HuH-7.5 (cell line): ENCODE results near the gene PPM1E.
"Not testable (repeated sequence)": the region's sequence is repeated elsewhere in the genome, so short reads cannot be mapped to it uniquely, and the experiment has no call there.

Experiments
- DNase-seq: peaks from one replicate; pipeline ENCODE4 v3.0.0; 2011; ENCODE audit warnings: low spot score

The PPM1E gene

DNA sequence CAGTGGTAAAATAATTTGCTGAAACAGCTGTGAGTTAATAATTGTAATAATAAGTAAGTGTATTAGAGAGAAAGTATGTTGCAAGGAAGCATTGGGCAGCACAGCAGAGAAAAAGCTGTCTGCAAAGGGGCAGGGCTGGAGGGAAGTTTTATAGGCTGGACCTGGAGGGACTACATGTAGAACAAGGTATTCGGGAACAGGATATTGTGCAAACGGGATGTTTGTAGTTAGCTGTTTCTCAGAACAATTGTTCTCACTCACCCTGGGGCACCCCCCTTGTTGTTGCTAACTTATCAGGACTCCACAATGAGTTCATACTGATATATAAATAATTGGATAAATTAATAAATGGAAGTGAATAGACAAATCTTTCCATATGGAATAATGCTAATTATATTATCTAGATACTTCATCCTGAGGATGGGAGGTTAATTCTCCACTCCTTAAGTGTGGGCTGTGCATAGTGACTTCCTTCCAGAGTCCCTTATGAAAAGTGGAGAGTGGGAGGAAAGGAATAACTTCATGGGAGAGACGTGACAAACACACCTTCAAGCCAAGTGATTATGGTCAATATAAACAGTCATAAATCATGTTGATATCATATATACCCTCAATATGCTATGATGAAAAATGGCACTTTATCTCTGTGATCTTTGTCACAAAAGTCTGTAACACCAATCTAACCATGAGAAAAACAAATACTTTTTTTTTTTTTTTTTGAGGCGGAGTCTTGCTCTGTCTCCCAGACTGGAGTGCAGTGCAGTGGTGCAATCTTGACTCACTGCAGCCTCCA is 85.4 kb downstream of the PPM1E start:
- no peak for DNase-seq

DNA sequence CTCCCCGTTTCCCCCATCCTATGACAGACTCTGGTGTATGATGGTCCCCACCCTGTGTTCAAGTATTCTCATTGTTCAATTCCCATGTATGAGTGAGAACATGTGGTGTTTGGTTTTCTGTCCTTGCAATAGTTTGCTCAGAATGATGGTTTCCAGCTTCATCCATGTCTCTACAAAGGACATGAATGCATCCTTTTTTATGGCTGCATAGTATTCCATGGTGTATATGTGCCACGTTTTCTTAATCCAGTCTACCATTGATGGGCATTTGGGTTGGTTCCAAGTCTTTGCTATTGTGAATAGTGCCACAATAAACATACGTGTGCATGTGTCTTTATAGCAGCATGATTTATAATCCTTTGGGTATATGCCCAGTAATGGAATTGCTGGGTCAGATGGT is 90.8 kb downstream of the PPM1E start:
- DNase-seq = not testable (repeated sequence)

DNA sequence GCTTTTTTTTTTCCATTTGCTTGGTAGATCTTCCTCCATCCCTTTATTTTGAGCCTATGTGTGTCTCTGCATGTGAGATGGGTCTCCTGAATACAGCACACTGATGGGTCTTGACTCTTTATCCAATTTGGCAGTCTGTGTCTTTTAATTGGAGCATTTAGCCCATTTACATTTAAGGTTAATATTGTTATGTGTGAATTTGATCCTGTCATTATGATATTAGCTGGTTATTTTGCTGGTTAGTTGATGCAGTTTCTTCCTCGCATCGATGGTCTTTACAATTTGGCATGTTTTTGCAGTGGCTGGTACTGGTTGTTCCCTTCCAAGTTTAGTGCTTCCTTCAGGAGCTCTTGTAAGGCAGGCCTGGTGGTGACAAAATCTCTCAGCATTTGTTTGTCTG is 94.5 kb downstream of the PPM1E start:
- DNase-seq = not testable (repeated sequence)

DNA sequence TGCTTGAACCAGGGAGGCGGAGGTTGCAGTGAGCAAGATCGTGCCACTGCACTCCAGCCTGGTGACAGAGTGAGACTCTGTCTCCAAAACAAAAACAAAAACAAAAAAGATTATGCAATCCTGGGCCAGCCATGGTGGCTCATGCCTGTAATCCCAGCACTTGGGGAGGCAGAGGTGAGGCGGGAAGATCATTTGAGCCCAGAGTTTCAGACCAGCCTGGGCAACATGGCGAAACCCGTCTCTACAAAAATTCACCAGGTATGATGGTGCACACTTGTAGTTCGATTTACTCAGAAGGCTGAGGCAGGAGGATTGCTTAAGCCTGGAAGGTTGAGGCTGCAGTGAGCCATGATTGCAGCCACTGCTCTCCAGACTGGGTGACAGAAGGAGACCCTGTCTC is 109.6 kb downstream of the PPM1E start:
- no peak for DNase-seq

DNA sequence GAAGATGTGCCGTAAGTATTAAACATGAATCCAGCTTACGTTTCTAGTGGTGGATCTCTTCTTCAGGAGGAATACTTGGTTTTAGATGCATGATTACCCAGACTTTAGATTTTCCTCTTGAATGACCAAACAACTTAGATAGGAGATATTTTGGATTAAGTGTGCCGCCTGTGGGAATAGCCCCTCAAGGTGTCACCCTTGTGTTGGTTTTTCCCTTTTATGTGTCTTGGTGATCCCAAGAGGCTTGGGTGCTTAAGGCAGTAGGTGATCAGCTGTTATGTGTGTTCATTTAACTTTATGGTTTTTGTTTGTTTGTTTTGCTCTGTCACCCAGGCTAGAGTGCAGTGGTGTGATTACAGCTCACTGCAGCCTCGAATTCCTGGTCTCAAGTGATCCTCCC is 115.1 kb downstream of the PPM1E start:
- peak; percentile 36 for DNase-seq

DNA sequence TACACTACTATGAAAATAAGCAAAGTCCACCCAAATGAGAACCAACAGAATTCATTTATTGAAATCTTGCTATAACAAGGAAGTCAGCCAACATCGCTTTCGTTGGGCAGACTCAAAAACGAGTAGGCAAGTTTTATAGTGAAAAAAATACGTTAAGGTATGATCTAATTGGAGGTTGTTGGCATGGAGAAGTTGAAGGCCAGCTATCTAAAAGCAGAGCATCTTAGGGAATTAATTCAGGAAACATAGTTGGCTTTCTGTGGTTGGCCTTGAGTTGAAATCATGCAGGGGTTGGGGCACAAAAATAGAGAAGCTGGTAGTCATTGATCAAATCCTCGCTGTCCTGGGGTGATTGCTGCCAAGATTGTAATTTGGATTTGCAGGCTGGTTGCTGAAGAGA is 118.3 kb downstream of the PPM1E start:
- no peak for DNase-seq

DNA sequence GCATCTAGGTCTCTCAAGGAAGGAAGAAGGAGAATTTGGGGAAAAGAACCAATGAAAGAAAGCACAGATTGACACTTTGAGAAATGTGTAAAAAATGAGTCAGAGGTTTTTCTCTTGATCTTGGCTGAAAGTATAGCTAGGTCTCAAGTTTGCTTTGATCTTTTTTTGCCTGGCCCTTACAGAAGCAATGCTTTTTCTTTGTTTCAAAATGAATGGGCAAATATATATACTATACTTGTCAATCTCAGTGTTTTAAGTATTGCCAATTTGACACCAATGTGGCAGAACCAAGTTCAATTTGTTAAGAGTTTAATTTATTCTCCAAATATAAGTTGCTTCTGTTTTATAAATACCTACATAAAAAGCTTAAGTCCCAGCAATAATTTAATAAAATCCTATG is 119.6 kb downstream of the PPM1E start:
- DNase-seq = no peak

DNA sequence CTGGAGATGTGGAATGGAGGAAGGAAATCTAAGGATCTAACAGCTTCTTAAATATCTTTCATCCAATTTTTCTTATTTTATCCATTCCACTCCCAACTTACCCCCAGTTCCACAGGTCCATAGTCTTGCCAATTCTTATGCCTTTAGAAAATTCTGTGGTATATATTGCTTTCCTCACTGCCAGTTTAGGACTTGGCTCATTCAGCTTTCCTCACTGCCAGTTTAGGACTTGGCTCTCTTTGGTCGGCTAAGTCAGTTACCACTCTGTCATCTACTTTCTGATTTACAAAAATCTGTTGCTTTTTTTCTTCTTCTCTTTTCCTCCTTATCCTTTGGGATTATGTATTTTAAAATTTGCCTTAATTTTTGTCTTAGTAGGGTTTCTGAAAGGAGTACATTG is 128.5 kb downstream of the PPM1E start:
- no peak for DNase-seq

DNA sequence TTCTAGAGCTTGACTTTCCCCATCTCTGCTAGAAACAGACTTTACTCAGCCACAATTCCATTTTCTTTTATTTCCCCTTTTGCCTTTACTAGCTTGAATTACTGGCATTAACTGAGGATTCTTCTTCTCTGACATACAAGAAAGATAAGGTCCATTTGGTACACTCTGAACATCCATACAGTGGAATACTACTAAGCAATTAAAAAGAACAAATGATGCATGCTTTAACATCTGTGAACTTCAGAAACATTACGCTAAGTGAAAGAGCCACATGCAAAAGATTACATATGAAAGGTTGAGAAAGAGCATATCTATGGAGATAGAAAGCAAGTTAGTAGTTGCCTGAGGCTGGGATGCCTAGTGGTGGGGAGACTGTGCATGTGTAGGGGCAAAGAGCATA is 130.9 kb downstream of the PPM1E start:
- DNase-seq = no peak

DNA sequence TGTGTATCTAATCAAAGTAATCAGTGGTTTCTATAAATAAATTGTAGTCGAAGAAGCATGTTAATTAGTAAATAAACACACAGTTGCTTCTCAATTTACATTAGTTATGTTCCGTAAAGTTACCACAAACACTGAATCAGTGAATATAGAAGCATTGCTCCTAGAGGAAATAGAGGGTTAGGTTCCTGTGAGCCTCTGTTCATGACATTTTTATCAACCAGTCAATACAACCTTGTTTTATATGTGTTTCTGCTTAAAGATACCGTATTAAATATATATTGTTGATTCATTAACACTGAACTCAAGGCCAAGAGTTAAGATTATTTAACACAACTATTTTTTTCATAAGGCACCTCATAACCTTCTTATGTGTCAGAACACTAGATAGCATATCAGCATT is 134.3 kb downstream of the PPM1E start:
- DNase-seq = no peak

DNA sequence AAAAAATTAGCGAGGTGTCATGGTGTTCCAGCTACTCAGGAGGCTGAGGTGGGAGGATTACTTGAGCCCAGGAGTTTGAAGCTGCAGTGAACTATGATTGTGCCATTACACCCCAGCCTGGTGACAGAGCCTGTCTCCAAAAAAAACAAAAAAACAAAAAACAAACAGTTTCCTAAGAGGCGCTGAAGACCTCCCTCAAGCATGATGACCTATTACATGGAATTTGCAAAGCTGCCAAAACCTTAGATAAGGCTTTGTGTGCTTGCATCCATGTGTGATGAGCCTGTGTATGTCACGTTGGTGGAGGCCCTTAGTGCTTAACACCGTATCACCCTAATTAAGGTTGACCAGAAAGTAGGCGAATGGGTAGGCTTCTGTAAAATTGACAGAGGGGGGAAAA is 143.5 kb downstream of the PPM1E start:
- no peak for DNase-seq

DNA sequence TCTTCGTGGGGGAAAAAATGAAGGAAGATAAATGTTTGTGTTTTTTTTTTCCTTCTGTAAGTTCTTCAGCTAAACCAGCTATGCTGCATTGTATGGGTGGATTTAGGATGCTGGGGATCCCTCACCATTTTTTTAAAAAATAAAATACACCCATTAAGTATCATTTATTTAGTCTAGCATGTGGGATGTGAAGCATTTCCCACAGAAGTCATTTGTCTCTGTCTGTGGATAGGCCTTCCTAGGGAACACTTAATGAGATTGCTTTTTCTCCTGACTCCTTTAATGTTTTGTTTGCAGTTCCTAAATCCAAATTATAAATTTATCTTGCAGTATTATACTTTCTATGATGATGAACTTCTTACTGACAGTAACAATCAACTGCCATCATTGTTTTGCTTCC is 146.7 kb downstream of the PPM1E start:
- no peak for DNase-seq

DNA sequence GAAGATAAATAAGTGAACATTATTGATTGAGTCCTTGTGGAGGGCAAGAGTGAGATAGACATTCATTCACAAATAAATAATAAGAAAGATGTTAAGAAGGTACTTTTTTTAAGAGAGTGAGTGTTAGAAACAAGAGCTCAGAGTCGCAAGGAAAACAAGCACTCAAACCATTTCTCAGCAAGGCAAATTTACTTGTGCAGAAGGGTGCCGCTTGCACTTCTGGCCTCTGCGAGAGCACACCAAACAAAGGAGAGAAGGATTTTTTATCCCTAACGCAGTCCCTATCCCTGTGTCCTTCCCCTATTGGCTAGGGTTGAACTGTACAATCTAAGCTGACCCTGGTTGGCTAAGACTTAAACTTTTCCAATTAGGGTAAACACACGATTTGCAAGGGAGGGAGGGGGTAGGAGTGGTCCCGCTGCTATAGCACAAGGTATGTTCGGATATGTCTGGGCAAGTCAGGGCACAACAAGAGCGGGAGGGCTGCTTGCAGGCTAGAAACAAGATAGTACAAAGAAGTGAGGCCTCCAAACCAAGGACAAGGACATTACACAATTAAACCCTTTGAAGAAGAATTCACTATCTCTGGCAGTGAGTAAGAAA is 156.2 kb downstream of the PPM1E start:
- no peak for DNase-seq

DNA sequence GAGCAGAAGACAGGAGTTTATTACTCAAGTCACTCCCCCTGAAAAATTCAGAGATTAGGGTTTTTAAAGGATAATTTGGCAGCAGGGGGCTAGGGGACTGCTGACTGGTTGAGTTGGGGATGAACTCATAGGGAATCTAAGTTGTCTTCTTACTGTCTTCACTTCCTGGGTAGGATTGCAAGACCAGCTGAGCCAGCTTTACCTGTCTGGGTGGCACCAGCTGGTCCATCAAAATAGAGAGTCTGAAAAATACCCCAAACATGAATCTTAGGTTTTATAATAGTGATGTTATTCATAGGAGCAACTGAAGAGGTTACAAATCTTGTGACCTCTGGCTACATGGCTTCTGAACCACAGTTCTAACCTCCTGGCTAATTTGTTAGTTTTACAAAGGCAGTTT is 157.9 kb downstream of the PPM1E start:
- DNase-seq = no peak

DNA sequence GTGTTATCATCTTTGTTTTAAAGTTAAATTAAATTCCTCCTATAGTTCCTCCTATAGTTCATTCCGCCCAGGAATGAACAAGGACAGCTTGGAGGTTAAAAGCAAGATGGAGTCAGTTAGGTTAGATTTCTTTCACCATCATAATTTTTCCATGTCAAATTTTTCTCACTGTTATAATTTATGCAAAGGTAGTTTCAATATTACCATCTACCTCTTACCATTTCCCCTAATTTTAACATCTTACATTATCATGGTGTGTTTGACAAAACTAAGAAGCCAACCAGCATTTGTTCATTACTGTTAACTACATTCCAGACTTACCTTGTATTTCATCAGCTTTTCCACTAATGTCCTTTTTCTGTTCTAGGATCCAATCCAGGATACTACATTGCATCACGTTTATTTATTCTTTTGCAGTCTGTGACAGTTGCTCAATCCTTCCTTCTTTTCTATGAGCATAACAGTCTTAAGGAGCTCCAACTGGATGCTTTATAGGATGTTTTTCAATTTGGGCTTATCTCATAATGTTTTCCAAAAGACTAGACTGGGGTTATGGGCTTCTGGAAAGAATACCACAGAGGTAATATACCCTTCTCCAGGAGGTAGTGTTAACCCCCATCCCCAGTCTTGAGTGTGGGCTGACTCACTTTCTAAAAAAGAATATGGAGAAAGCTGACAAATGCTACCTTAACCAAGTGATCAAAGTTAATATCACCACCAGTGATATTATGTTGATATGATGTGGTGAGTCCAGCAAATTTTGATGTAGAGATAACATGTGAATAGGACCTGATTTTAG is 158.5 kb downstream of the PPM1E start:
- no peak for DNase-seq

DNA sequence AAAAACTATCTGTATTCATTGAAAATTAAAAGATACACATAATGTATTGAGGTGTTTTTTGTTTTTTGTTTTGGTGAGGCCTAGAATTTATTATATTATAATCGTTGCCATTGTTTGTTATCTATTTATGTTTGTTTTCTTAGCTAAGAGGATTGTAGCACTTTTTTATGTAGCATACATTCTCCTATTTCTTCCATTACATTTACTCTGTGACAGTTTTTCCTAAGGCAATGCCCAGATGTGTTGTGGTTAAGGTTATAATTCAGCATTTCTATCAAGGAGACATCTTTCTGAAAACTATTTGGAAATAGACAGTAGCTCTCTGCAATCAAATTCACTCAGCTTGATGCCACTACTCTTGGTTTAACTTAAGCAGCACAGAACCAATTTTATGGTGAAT is 161.6 kb downstream of the PPM1E start:
- no peak for DNase-seq

DNA sequence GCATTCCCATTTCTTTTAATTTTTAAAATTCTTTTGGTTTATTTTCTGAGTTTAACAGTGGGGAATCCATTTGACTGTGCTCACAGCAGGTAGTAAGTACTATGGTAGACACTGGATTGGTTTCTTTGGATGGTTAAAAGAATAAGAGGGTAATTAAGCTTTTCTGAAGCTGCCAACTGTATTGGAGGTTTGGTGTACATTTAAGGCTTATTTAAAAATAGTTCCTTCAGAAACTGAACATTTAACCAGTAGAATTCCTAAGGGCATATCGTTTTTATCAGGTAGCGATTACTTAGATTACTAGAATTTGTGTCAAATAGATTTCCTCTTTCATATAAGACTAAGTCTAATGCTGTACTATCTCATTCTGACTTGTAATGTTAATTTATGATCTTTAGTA is 162.4 kb downstream of the PPM1E start:
- DNase-seq = no peak

DNA sequence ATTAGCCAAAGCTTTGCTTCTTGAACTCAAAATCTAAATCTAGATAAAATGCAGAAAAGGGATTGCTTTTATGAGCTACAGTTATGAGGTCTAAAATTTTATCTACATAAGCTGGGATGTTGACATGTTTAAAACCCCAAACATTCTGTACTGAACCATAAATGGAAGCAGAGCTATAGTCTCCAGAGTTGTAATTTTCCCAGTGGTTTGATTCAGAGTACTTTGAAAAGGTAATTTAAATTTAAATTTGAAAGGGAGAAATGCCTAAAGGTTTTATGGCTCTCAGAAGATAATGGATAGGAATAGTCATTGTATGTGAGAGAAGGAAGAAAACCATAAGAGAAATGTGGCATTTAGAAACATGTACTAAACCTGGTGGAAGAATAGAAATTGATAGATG is 163.2 kb downstream of the PPM1E start:
- no peak for DNase-seq

DNA sequence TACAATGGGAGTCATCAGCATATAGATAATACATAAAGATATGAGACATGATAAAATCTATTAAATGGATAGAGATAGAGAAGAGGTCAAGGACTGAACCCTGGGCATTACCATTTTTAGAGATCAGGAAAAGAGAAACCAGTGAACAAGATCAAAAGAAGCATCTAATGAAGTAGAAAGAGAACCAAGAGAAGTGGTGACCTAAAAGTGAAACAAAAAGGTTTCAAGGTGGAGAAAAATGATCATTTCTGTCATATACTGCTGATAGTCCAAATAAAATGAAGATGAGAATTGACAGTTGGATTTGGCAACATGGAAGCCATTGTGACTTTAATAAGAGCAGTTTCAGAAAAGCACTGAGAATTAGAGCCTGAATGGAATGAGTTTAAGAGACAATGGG is 165.1 kb downstream of the PPM1E start:
- no peak for DNase-seq

DNA sequence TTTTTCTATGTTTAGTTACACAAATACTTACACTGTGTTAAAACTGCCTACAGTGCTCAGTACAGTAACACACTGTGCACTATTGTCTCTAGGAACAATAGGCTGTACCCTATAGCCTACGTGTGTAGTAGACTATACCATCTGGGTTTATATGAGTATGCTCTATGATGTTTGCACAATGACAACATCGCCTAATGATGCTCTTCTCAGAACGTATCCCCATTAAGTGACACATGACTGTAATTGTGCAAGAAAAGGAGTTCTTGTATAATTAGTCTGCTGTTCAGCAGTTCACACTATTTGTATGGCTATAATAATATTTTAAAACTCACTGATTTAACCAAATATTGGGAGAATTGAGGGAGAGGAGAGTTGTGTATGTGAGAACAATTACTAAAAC is 177.3 kb downstream of the PPM1E start:
- DNase-seq = no peak

DNA sequence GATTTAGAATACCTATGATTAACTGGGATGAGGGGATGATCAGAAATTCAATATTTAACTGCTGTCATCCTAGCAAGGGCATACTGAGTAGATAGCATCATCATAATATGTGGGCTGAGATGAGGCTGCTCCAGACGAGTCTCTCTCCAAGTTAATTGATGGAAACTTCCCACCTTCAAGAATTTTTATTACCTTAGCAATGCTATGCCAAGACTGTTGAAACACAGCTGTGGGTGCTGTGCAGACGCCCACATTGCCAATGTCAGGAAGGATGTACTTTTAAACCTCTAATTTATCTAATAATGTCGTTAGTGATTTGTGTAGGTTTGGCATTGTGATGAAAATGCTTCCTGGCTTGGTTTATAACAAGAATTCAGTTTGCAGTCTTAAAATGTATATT is 180.6 kb downstream of the PPM1E start:
- no peak for DNase-seq

DNA sequence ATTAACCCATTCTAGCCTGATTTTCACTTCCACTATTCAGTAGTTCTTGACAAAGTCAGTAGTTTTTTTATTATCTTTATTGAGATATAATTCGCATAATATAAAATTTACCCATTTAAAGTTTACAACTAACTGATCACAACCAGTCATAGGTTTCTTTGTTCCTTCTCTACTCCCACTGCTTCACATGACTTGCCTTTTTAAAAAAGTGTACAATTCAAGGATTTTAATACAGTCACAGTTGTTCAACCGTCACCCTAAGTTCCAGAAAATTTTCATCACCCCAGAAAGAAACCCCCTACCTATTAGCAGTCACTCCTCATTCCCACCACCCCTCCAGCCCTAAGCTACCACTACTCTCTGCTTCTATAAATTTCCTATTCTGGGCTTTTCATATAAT is 188.5 kb downstream of the PPM1E start:
- no peak for DNase-seq

DNA sequence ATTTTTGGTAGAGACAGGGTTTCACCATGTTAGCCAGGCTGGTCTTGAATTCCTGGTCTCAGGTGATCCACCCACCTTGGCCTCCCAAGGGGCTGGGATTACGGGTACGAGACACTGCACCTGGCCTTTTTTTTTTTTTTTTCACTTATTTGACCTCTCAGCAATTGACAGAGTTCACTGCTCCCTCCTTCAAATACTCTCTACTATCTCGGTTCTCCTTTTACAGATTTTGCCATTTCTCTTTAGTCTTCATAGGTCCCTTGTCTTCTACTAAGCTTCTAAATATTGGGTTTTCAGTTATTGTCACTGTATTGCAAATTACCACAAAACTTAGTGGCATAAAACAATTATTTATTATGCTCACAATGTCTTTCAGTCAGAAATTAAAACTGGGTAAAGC is 191.8 kb downstream of the PPM1E start:
- DNase-seq = no peak
